GM23248 (cell line): Measurements from ENCODE around the gene ZFHX2. TPM values are rescaled to one million over a fixed set of nuclear protein-coding genes. Genes with fewer than 3 reads are reported as not detected.

Experiments
- DNase-seq: peaks from one replicate; pipeline ENCODE4 v3.0.0-alpha.2; 2015
- H2AFZ ChIP-seq: fragments of 200-600 bp; sonication (generic); 2 replicates; pipeline ENCODE4 v1.6.1; 2016; ENCODE audit warnings: antibody characterized with exemption
- H3F3A ChIP-seq: fragments of 200-600 bp; sonication (generic); 2 replicates; pipeline ENCODE4 v1.6.1; 2016; ENCODE audit warnings: mild to moderate bottlenecking, antibody characterized with exemption, mixed run types; ENCODE audit not compliant: insufficient read depth
- H3K27ac ChIP-seq: fragments of 200-600 bp; sonication (generic); 2 replicates; pipeline ENCODE4 v1.5.1; 2016; ENCODE audit warnings: mild to moderate bottlenecking
- H3K27me3 ChIP-seq: fragments of 200-600 bp; sonication (generic); replicated peaks from 2 replicates; pipeline ENCODE4 v1.6.1; 2016; ENCODE audit warnings: mild to moderate bottlenecking; ENCODE audit not compliant: insufficient read depth
- H3K36me3 ChIP-seq: fragments of 200-600 bp; sonication (generic); 2 replicates; pipeline ENCODE4 v1.6.1; 2016; ENCODE audit warnings: low read depth, mild to moderate bottlenecking
- H3K4me1 ChIP-seq: fragments of 200-600 bp; sonication (generic); 2 replicates; pipeline ENCODE4 v1.6.1; 2016; ENCODE audit warnings: mild to moderate bottlenecking; ENCODE audit not compliant: insufficient read depth
- H3K4me2 ChIP-seq: fragments of 200-600 bp; sonication (generic); one replicate; pipeline ENCODE4 v1.6.1; 2016; ENCODE audit warnings: mild to moderate bottlenecking; ENCODE audit not compliant: unreplicated experiment
- H3K4me3 ChIP-seq: fragments of 200-600 bp; sonication (generic); 2 replicates; pipeline ENCODE4 v1.5.1; 2016; ENCODE audit warnings: mild to moderate bottlenecking
- H3K79me2 ChIP-seq: fragments of 200-600 bp; sonication (generic); 2 replicates; pipeline ENCODE4 v1.6.1; 2016; ENCODE audit warnings: mild to moderate bottlenecking; ENCODE audit not compliant: insufficient read depth
- H3K9ac ChIP-seq: fragments of 200-600 bp; sonication (generic); 2 replicates; pipeline ENCODE4 v1.6.1; 2016; ENCODE audit warnings: mild to moderate bottlenecking
- H3K9me2 ChIP-seq: fragments of 200-600 bp; sonication (generic); 2 replicates; pipeline ENCODE4 v1.6.1; 2016; ENCODE audit warnings: mixed run types, mild to moderate bottlenecking, moderate library complexity; ENCODE audit not compliant: insufficient read depth
- H3K9me3 ChIP-seq: fragments of 200-600 bp; sonication (generic); one replicate; pipeline ENCODE4 v1.6.1; 2017; ENCODE audit warnings: low read depth
- H4K20me1 ChIP-seq: fragments of 200-600 bp; sonication (generic); 2 replicates; pipeline ENCODE4 v1.6.0; 2016; ENCODE audit not compliant: insufficient read depth
- EZH2 ChIP-seq: fragments of 200-600 bp; sonication (generic); IDR thresholded peaks from 2 replicates; pipeline ENCODE4 v1.6.1; 2018; ENCODE audit warnings: antibody characterized with exemption, mild to moderate bottlenecking; ENCODE audit not compliant: insufficient read depth, poor library complexity, severe bottlenecking
- EZH2phosphoT487 ChIP-seq: fragments of 200-600 bp; sonication (generic); IDR thresholded peaks from 2 replicates; pipeline ENCODE4 v1.6.1; 2018; ENCODE audit warnings: antibody characterized with exemption, moderate library complexity, mild to moderate bottlenecking, low read depth; ENCODE audit not compliant: insufficient read depth
- WGBS, 2 experiments: methylation state at CpG; one replicate each; pipeline ENCODE4 v1.1.6; 2015 to 2017; ENCODE audit warnings: low lambda C conversion rate in 2 of 2, low coverage in 1 of 2; ENCODE audit errors: missing lambda C conversion rate in 2 of 2; 5-methylcytosine and 5-hydroxymethylcytosine counted together
- in situ Hi-C: fragments of 300-500 bp; cut with MboI; formaldehyde crosslinking; loops from 2 replicates; pipeline ENCODE4 v1.15.0; 2020
- polyA plus RNA-seq: library from polyadenylated mRNA; unstranded; fragments of >200 nt; fragmentation: Nextera tagmentation; extraction: Ambion mirVana; gene quantifications from 2 replicates; pipeline ENCODE4 v1.2.1, GENCODE V29; 2016
- total RNA-seq: library from RNA; depleted of rRNA; stranded (reverse); fragments of >200 nt; shearing (Covaris generic); gene quantifications from 2 replicates; pipeline ENCODE4 v1.2.3, GENCODE V29; 2014

The ZFHX2 gene
- total and polyA plus RNA-seq, 2 experiments from 2014 or later, result under 0.01 to 0.49 TPM

DNA sequence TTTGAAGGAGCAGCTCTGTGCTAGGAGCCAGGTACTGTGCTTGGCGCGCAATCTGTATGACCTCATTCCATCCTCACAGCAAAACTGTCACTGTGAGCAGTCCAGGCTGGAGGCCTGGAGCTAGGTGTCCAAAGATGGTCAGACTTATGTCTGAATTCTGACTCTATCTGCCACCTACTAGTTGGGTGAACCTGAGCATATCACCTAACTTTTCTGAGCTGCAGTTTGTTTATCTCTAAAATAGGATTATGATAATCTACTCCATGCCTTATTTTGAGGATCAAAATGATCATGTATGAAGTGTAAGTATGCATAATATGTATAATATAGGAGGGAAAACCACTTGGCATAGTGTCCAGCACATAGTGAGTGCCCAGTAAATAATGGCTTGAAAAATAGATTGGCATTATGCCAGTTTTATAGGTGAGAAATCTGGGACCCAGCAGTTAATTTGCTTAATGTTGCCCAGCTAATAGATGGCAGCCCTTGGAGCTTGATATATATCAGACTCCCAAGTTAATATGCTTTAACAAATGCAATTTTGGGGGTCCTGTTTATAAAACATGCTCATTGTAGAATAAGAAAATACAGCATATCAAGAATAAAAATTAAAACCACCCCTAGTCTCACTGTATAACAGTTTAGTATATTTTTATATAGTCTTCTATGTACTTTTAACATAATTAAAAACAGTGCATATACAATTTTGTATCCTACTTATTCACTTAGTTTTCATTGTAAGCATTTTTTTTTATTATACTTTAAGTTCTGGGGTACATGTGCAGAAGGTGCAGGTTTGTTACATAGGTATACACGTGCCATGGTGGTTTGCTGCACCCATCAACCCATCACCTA lies 31.6 kb upstream of the ZFHX2 start:
- no peaks in the 10 kb centered on the region for H3K79me2 ChIP-seq
- no peaks in the 10 kb centered on the region for H3K9me2 ChIP-seq
- no peak for DNase-seq
- H3K27me3 ChIP-seq, result peaks cover 18% of the 10 kb centered on the region
- H3K9ac ChIP-seq, result no peak overlapping the region
- H3K9me3 ChIP-seq, result no peaks in the 10 kb centered on the region
- no peak overlapping the region for H3K4me3 ChIP-seq
- H3K4me2 ChIP-seq, result no peak overlapping the region
- 63 to 67% methylated on average over 3 of the region's 3 CpGs for WGBS, 2 experiments
- no peak for TF ChIP-seq EZH2
- no peak for TF ChIP-seq EZH2phosphoT487
- H3K36me3 ChIP-seq, result no peaks in the 10 kb centered on the region
- no peaks in the 10 kb centered on the region for H3K4me1 ChIP-seq
- in situ Hi-C loops, result no loop called here
- no peak overlapping the region for H2AFZ ChIP-seq
- no peaks in the 10 kb centered on the region for H4K20me1 ChIP-seq
- no peaks in the 10 kb centered on the region for H3F3A ChIP-seq
- H3K27ac ChIP-seq, result no peak overlapping the region

GRCh38 chr14:23580948-23581281 lies 29.4 kb upstream of the ZFHX2 start:
- WGBS, 2 experiments, result 82 to 95% methylated on average over 6 to 8 of the region's 8 CpGs
- Histone ChIP-seq H3K36me3 (no peaks in the 10 kb centered on the region), H3K9ac (no peak overlapping the region)

GRCh38 chr14:23580152-23580926 lies 28.8 kb upstream of the ZFHX2 start:
- H3K9me3 ChIP-seq, result no peaks in the 10 kb centered on the region
- H3K36me3 ChIP-seq, result no peaks in the 10 kb centered on the region
- H3K79me2 ChIP-seq, result no peaks in the 10 kb centered on the region
- TF ChIP-seq EZH2, result no peak
- no peak for TF ChIP-seq EZH2phosphoT487
- no peak overlapping the region for H3K9ac ChIP-seq
- H3K4me3 ChIP-seq, result no peak overlapping the region
- H3F3A ChIP-seq, result no peaks in the 10 kb centered on the region
- no peak overlapping the region for H3K4me2 ChIP-seq
- WGBS, 2 experiments, result 64 to 73% methylated on average over 14 to 22 of the region's 24 CpGs
- H3K27ac ChIP-seq, result no peak overlapping the region
- peaks cover 39% of the 10 kb centered on the region for H3K27me3 ChIP-seq
- in situ Hi-C loops, result no loop called here
- no peak for DNase-seq
- no peaks in the 10 kb centered on the region for H4K20me1 ChIP-seq
- no peaks in the 10 kb centered on the region for H3K9me2 ChIP-seq
- no peak overlapping the region for H2AFZ ChIP-seq
- no peaks in the 10 kb centered on the region for H3K4me1 ChIP-seq

More at GRCh38 chr14:23580948-23581281, 29.4 kb upstream of the ZFHX2 start:
- Histone ChIP-seq H3K4me2 (no peak overlapping the region), H2AFZ (no peak overlapping the region), H3K27me3 (peaks cover 36% of the 10 kb centered on the region), H3K4me3 (no peak overlapping the region), H3K79me2 (no peaks in the 10 kb centered on the region), H4K20me1 (no peaks in the 10 kb centered on the region), H3K27ac (no peak overlapping the region), H3F3A (no peaks in the 10 kb centered on the region), H3K9me2 (no peaks in the 10 kb centered on the region), H3K4me1 (no peaks in the 10 kb centered on the region), H3K9me3 (no peaks in the 10 kb centered on the region)
- DNase-seq, result no peak
- TF ChIP-seq EZH2, result no peak
- TF ChIP-seq EZH2phosphoT487, result no peak
- in situ Hi-C loops, result no loop called here

DNA sequence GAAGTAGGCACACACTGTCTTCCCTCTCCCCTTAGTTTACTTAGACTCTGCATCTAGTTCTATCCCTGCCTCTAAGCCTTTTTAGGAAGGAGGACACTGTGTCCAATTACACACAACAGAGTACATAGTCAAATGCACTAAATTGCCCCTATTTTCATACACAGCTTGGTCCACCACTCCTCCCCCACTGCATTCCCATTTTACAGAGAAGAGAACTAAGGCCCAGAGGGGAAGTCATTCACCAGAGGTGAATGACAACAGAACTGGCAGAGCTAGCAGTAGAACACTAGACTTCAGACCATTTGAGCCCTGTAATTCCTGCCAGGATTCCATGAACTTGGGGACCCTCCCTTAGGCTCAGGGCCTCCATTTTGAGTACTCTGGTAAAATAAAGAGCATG lies 28.2 kb upstream of the ZFHX2 start:
- TF ChIP-seq EZH2 (no peak), EZH2phosphoT487 (no peak)

More for the DNA sequence above, 28.2 kb upstream of the ZFHX2 start:
- in situ Hi-C loops, result no loop called here
- H2AFZ ChIP-seq, result no peak overlapping the region
- no peaks in the 10 kb centered on the region for H3K79me2 ChIP-seq
- no peak overlapping the region for H3K4me3 ChIP-seq
- peaks cover 45% of the 10 kb centered on the region for H3K27me3 ChIP-seq
- H3K36me3 ChIP-seq, result no peaks in the 10 kb centered on the region
- DNase-seq, result no peak
- H3K4me1 ChIP-seq, result no peaks in the 10 kb centered on the region
- no peak overlapping the region for H3K27ac ChIP-seq
- no peaks in the 10 kb centered on the region for H3K9me2 ChIP-seq
- no peak overlapping the region for H3K9ac ChIP-seq
- H3K4me2 ChIP-seq, result no peak overlapping the region
- H4K20me1 ChIP-seq, result no peaks in the 10 kb centered on the region
- no peaks in the 10 kb centered on the region for H3F3A ChIP-seq
- no peaks in the 10 kb centered on the region for H3K9me3 ChIP-seq
